ENCODE measurements around the gene CEBPZ.
"Not testable (repeated sequence)": the region's sequence is repeated elsewhere in the genome, so short reads cannot be mapped to it uniquely, and the experiment has no call there.

Gene CEBPZ

GRCh38 chr2:37223131-37223530 lies 8.3 kb downstream of the CEBPZ start:
- DNase-seq (ENCODE audit: low read depth) = no peak

GRCh38 chr2:37219046-37219445 lies 12.3 kb downstream of the CEBPZ start:
- DNase-seq (ENCODE audit: low read depth) = no peak

GRCh38 chr2:37215250-37215649 lies 16.1 kb downstream of the CEBPZ start:
- no peak for DNase-seq (ENCODE audit: low read depth)

GRCh38 chr2:37211939-37212338 lies 19.5 kb downstream of the CEBPZ start:
- DNase-seq (ENCODE audit: low read depth) = no peak

GRCh38 chr2:37211212-37211611 lies 20.2 kb downstream of the CEBPZ start:
- DNase-seq (ENCODE audit: low read depth) = no peak

- not testable (repeated sequence) for DNase-seq (ENCODE audit: low read depth)
Measured at GRCh38 chr2:37206760-37207159, 24.6 kb downstream of the CEBPZ start.

GRCh38 chr2:37205689-37206341 lies 25.6 kb downstream of the CEBPZ start:
- no peak for DNase-seq (ENCODE audit: low read depth)

- DNase-seq (ENCODE audit: low read depth) = not testable (repeated sequence)
Measured at GRCh38 chr2:37205071-37205661, 26.2 kb downstream of the CEBPZ start.

GRCh38 chr2:37203708-37204107 lies 27.7 kb downstream of the CEBPZ start:
- DNase-seq (ENCODE audit: low read depth) = no peak

- peak; percentile 25 for DNase-seq (ENCODE audit: low read depth)
Measured at GRCh38 chr2:37201766-37202165, 29.6 kb downstream of the CEBPZ start.

GRCh38 chr2:37201208-37201607 lies 30.2 kb downstream of the CEBPZ start:
- DNase-seq (ENCODE audit: low read depth) = no peak

- no peak for DNase-seq (ENCODE audit: low read depth)
Measured at GRCh38 chr2:37198681-37199065, 32.7 kb downstream of the CEBPZ start.

GRCh38 chr2:37196320-37197195 lies 34.8 kb downstream of the CEBPZ start, which contains the start of gene CEBPZOS:
Gene CEBPZOS, plus strand, starts transcription at chr2:37196496. Its CDS starts 3,209 bp downstream, at chr2:37199705.
- peak; percentile 82 for DNase-seq (ENCODE audit: low read depth)

- not testable (repeated sequence) for DNase-seq (ENCODE audit: low read depth)
Measured at GRCh38 chr2:37195862-37196319, 35.5 kb downstream of the CEBPZ start.

GRCh38 chr2:37192551-37192950 lies 38.8 kb downstream of the CEBPZ start:
- DNase-seq (ENCODE audit: low read depth) = no peak

- no peak for DNase-seq (ENCODE audit: low read depth)
Measured at GRCh38 chr2:37191747-37192146, 39.6 kb downstream of the CEBPZ start.

- no peak for DNase-seq (ENCODE audit: low read depth)
Measured at GRCh38 chr2:37191253-37191652, 40.1 kb downstream of the CEBPZ start.

GRCh38 chr2:37190290-37190689 lies 41.1 kb downstream of the CEBPZ start:
- no peak for DNase-seq (ENCODE audit: low read depth)

- no peak for DNase-seq (ENCODE audit: low read depth)
Measured at GRCh38 chr2:37189452-37190153, 41.8 kb downstream of the CEBPZ start.

GRCh38 chr2:37188570-37188969 lies 42.8 kb downstream of the CEBPZ start, which contains the start of gene SULT6B1:
Gene SULT6B1, minus strand, starts transcription at chr2:37188670. Its CDS starts 30 bp downstream, at chr2:37188640.
- no peak for DNase-seq (ENCODE audit: low read depth)

- no peak for DNase-seq (ENCODE audit: low read depth)
Measured at GRCh38 chr2:37181726-37182684, 49.4 kb downstream of the CEBPZ start.
